K562 (cell line): ENCODE data around the gene PRPF6. TPM values are rescaled to one million over a fixed set of nuclear protein-coding genes. Genes with fewer than 3 reads are reported as not detected.

Experiments used
- ATF1 ChIP-seq, 2 experiments: fragments of 450-650 bp in 1 of 2; IDR thresholded peaks; 2 replicates each; pipeline ENCODE4 v1.6.1; 2016; ENCODE audit warnings: missing compliant biosample characterization in 1 of 2, missing genetic modification characterization in 1 of 2
- DMBX1 ChIP-seq: fragments of 250-450 bp; sonication (Bioruptor Pico); IDR thresholded peaks from 2 replicates; pipeline ENCODE4 v1.8.0; 2022; ENCODE audit warnings: inconsistent platforms, mild to moderate bottlenecking, moderate library complexity, borderline replicate concordance
- HDAC2 ChIP-seq: fragments of 450-650 bp; IDR thresholded peaks from 2 replicates; pipeline ENCODE4 v1.6.1; 2016; ENCODE audit warnings: mild to moderate bottlenecking
- MCM2 ChIP-seq: fragments of 450-650 bp; IDR thresholded peaks from 2 replicates; pipeline ENCODE4 v1.6.1; 2017; ENCODE audit warnings: low read depth, mild to moderate bottlenecking
- MYC ChIP-seq, 2 experiments: fragments of 250-450 bp in 1 of 2; sonication (Bioruptor Pico) in 1 of 2; IDR thresholded peaks; 2 replicates each; pipeline versions ENCODE4 v1.5.1 to v1.6.1; 2012 to 2021; ENCODE audit warnings: low read depth in 2 of 2, borderline replicate concordance in 1 of 2, improper control_type of control experiment in 1 of 2, low read length in 1 of 2, mild to moderate bottlenecking in 1 of 2, moderate library complexity in 1 of 2
- NKRF ChIP-seq: fragments of 450-650 bp; IDR thresholded peaks from 2 replicates; pipeline ENCODE4 v1.6.1; 2016; ENCODE audit warnings: borderline replicate concordance
- SIN3B ChIP-seq: fragments of 450-650 bp; IDR thresholded peaks from 2 replicates; pipeline ENCODE4 v1.6.1; 2017; ENCODE audit warnings: low read depth, mild to moderate bottlenecking, moderate library complexity
- TRIM24 ChIP-seq, 2 experiments: fragments of 450-650 bp; IDR thresholded peaks; 2 replicates each; pipeline ENCODE4 v1.6.1; 2016
- ZBTB2 ChIP-seq: fragments of 450-650 bp; IDR thresholded peaks from 2 replicates; pipeline ENCODE4 v1.6.1; 2016; ENCODE audit warnings: antibody characterized with exemption
- ZNF395 ChIP-seq: fragments of 200-800 bp; sonication (Bioruptor generic); IDR thresholded peaks from 2 replicates; pipeline ENCODE4 v1.6.1; 2017; ENCODE audit warnings: missing genetic modification characterization, missing compliant biosample characterization
- ZNF584 ChIP-seq: fragments of 200-800 bp; sonication (Bioruptor generic); IDR thresholded peaks from 2 replicates; pipeline ENCODE4 v1.6.1; 2016; ENCODE audit warnings: low read depth, mild to moderate bottlenecking, missing genetic modification characterization, missing compliant biosample characterization
- ZNF764 ChIP-seq: fragments of 250-450 bp; sonication (Bioruptor Pico); IDR thresholded peaks from 2 replicates; pipeline ENCODE4 v1.4.0; 2020; ENCODE audit warnings: low read depth, mild to moderate bottlenecking, moderate library complexity
- polyA plus RNA-seq, 8 experiments: library from polyadenylated mRNA; depleted of rRNA in 4 of 8; stranded (reverse) in 5 of 8; unstranded in 3 of 8; fragments of >200 nt; fragmentation: Nextera tagmentation in 2 of 8; fragmentation: Illumina TruSeq in 1 of 8; extraction: Ambion mirVana in 2 of 8; extraction: Trizol in 1 of 8; gene quantifications; 2 replicates each; pipeline versions ENCODE4 v1.2.1 to v1.2.3, GENCODE V29; 2011 to 2014; ENCODE audit warnings: inconsistent platforms in 1 of 8, missing spikeins in 1 of 8
- total RNA-seq, 7 experiments: library from RNA; depleted of rRNA in 6 of 7; stranded (reverse); fragments of >200 nt in 6 of 7; fragmentation: Illumina TruSeq in 2 of 7; extraction: Trizol in 2 of 7; gene quantifications; 2 replicates each; pipeline versions ENCODE4 v1.2.1 to v1.2.3, GENCODE V29; 2011 to 2021; ENCODE audit warnings: low replicate concordance in 1 of 7
- TF ChIP-seq, protein P1 (sequence below): fragments of 450-650 bp; IDR thresholded peaks from 2 replicates; pipeline ENCODE4 v1.6.1; 2016

PRPF6 gene
- total and polyA plus RNA-seq, 9 of the 15 experiments (the other 6 are each of a cell fraction or from before 2014, with no cell fraction given) = 4.2 to 83.2 (median 59.9) TPM

- TF ChIP-seq, protein P1, sequence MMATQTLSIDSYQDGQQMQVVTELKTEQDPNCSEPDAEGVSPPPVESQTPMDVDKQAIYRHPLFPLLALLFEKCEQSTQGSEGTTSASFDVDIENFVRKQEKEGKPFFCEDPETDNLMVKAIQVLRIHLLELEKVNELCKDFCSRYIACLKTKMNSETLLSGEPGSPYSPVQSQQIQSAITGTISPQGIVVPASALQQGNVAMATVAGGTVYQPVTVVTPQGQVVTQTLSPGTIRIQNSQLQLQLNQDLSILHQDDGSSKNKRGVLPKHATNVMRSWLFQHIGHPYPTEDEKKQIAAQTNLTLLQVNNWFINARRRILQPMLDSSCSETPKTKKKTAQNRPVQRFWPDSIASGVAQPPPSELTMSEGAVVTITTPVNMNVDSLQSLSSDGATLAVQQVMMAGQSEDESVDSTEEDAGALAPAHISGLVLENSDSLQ = peak; percentile 9; the same call in 1 of the 2 replicates
- TF ChIP-seq TRIM24 (IDR thresholded peaks at IDR 0.05) (0 out of 4 replicates have a peak, but pooled peaks of 1 of the 2 experiments have one; percentile 22), DMBX1 (peak; percentile 34; the same call in 1 of the 2 replicates), ZBTB2 (0 out of 2 replicates have a peak, but pooled peaks have one; percentile 48), MCM2 (no peak), ZNF764 (CRISPR knock-in tag) (no peak), MYC (IDR thresholded peaks at IDR 0.05; ENCODE audit: low read depth, low read length) (peak; percentile 89), MYC (CRISPR knock-in tag; IDR thresholded peaks at IDR 0.05; ENCODE audit: borderline replicate concordance, low read depth) (no peak), SIN3B (0 out of 2 replicates have a peak, but pooled peaks have one; percentile 21), HDAC2 (peak; percentile 79), ZNF395 (0 out of 2 replicates have a peak, but pooled peaks have one; percentile 59), ATF1 (CRISPR knock-in tag; IDR thresholded peaks at IDR 0.05) (no peak), ATF1 (tag; IDR thresholded peaks at IDR 0.05) (0 out of 2 replicates have a peak, but pooled peaks have one; percentile 12), NKRF (peak; percentile 41; the same call in 1 of the 2 replicates), ZNF584 (CRISPR knock-in tag) (0 out of 2 replicates have a peak, but pooled peaks have one; percentile 25)
Observed at GRCh38 chr20:64079273-64080012, 98.5 kb downstream of the PRPF6 start, which contains the start of gene RGS19 (continued).
